GM18502 (cell line): Measurements from ENCODE around the gene TMPRSS7.

ENCODE experiments used
- ATAC-seq: cut with Tn5 transposase; IDR thresholded peaks from one replicate; pipeline ENCODE4 v1.9.1; 2021; ENCODE audit warnings: mild to moderate bottlenecking; ENCODE audit not compliant: unreplicated experiment, poor library complexity

Gene TMPRSS7

DNA sequence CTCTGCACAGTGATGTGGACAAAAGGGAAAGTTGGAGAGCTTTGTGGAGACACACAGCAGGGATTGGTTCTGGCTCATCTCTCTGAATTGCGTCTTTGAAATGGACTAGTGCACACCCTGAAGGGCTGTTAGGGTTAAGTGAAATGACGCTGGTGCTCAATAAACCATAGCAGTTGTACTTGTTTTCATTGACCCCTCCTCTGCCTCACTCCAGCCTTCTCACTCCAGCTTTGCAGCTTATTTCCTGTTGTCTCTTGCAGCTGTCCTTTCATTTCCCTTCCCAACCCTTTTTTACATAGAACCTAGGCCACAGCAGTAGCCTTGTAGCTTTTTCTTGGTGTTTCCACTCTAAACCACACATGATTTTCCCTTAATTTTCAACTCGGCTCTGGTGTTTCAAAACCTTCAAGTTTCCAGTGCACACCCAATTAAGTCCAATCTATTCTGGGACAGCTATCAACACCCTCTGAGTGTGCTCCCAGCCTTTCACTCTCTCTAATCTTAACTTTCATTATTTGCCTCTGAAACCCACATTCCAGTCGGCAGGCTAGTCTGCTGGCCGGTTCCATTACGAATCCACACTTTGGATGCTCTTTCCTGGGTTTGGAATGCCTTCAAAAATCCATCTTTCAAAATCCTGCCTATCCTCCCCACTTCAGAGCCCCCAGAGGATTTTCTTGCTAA, 58.1 kb downstream of the TMPRSS7 start:
- peak; percentile 42 for ATAC-seq

DNA sequence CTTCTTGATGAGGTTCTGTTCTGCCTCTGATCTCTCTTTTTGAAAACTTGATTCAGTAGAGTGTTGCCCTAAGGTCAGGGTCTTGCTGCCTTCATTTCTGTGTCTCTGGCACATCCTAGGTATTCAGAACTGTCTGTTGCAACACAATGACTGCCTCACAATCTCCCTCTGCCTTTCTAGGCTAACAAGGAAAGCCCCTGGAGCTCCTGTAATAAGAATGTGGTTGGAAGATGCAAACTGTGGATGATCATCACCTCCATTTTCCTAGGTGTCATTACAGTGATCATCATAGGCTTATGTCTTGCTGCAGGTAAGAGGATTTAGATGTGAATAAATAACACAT, 58.6 kb downstream of the TMPRSS7 start:
- no peak for ATAC-seq

GRCh38 chr3:112095731-112096130, 61.2 kb downstream of the TMPRSS7 start:
- no peak for ATAC-seq

GRCh38 chr3:112096176-112096575, 61.6 kb downstream of the TMPRSS7 start:
- ATAC-seq, result no peak

DNA sequence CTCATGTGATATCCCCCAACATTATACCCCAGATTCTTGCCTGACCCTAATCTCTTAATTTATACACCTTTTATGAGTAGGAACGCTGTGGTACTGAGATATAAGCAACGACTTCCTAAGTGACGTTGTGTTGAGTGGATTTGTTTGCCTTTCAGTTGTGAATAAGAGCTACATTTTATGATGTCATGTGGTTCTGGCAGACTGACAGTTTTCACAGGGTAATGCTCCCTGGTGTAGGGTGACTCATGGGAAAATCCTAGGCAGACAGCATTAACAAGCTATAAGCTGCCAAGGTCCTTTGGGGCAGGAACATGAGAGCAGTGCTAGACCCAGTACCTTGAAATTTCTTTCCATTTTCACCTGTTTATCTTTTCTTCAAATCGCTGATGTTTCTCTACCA, 62.8 kb downstream of the TMPRSS7 start:
- ATAC-seq, result peak; percentile 65

GRCh38 chr3:112101916-112102315, 67.4 kb downstream of the TMPRSS7 start:
- ATAC-seq, result no peak

- ATAC-seq, result no peak
Measured at GRCh38 chr3:112104774-112105173, 70.2 kb downstream of the TMPRSS7 start.

DNA sequence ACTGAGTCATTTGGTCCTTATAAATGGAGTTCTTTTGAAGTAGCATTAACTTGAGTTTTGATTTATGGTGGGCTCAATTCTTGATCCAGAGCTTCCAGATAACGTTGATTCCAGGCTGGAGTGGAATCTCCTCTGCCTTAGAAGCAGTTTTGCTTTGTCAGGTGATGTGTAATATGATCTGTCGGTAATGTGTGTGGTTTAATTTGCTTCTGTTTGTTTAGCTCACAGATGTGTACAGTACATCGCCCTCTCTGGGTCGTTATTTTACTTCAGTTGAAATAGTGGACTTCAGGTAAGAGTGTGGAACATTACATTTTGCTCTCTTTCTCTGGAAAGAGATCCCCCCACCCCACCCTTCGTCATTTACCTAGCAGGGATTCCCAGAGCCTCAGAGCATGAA, 74.8 kb downstream of the TMPRSS7 start:
- ATAC-seq, result no peak

GRCh38 chr3:112111785-112112402, 77.4 kb downstream of the TMPRSS7 start:
- ATAC-seq, result peak; percentile 56

DNA sequence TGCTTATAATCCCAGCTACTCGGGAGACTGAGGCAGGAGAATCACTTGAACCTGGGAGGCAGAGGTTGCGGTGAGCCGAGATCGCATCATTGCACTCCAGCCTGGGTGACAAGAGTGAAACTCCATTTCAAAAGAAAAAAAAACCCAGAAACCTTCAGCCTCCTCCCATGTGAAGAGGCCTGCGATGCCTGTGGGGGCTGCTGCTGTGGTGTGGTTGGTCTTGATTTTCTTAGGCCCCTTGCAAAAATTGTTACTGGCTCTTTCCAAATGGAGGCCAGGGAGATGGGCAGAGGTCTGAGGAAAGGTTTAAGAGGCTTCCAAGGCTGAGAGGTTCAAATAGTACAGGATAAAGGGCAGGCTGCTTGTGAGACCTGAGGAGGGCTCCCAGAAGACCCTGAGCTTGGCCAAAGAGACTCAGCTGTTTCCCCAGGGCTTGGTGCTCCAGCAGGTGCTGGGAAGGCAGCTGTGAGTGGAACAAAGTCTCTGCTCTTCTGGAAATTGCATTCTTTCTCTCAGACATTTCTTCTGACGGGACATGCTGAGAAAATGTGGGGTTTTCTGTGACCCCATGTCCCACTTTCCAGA, 80.1 kb downstream of the TMPRSS7 start:
- ATAC-seq, result no peak

GRCh38 chr3:112115161-112115739, 80.7 kb downstream of the TMPRSS7 start:
- ATAC-seq, result peak; percentile 42

DNA sequence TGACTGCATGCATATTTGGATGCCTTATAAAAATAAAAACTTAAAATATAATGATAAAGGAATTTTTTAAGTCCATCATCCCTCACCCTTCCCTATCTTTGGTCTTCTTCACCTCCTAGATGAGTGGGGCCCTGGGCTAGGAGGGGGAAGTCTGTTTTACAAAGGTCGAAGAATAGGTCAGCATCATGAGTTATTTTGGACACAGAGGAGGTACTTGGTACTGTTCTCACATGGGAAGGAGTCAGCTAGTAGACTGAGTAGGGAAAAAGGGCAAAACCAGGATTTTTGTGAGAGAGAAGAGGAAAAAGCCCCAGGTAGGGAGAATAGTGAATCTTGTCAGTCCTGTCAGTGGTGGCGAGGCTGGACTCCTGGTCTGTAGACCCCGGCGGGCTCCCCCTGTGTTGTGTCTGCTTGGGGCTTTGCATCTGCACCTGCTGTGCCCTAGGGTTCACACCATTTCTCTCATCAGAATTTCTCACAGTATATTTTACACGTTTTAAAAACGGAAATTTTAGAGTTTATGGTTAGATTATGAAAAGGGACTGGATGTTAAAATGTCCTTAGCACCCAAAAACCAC, 81.4 kb downstream of the TMPRSS7 start:
- no peak for ATAC-seq

GRCh38 chr3:112116748-112117186, 82.2 kb downstream of the TMPRSS7 start:
- no peak for ATAC-seq

- no peak for ATAC-seq
Measured at GRCh38 chr3:112117415-112117814, 82.9 kb downstream of the TMPRSS7 start.

DNA sequence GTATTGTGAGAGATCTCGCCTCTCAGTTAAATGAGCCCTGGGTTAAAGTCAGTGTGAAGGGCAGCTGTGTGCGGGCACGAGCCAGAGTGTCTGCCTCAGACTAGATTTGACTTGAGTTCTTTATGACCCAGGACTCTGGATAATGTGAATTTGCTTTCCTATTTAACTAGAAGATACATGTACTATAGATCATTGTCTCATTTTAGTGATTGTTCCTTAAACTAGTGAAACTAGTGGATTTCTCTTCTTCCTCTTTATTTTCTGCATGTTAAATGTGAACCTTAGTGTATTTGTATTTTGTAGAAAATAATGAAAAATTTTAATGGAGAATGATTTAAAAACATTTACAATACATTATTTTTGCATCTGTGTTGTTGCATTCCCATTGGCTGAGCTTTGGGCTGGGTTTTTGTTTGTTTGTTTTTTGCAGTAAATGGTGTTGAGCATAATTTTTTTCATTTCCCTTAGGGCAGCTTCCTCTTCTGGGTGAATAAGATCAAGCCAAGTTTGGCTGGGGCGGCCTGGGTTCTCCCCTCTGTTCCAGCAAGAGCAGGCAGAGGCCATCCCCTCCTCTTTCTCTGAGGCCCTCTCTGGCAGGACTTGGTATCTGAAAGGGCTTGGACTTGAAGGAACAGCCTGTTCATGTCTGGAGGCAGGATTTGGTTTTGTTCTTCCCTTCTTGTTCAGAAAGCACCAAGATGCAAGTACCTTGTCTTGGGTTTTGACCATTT, 83.5 kb downstream of the TMPRSS7 start:
- no peak for ATAC-seq

DNA sequence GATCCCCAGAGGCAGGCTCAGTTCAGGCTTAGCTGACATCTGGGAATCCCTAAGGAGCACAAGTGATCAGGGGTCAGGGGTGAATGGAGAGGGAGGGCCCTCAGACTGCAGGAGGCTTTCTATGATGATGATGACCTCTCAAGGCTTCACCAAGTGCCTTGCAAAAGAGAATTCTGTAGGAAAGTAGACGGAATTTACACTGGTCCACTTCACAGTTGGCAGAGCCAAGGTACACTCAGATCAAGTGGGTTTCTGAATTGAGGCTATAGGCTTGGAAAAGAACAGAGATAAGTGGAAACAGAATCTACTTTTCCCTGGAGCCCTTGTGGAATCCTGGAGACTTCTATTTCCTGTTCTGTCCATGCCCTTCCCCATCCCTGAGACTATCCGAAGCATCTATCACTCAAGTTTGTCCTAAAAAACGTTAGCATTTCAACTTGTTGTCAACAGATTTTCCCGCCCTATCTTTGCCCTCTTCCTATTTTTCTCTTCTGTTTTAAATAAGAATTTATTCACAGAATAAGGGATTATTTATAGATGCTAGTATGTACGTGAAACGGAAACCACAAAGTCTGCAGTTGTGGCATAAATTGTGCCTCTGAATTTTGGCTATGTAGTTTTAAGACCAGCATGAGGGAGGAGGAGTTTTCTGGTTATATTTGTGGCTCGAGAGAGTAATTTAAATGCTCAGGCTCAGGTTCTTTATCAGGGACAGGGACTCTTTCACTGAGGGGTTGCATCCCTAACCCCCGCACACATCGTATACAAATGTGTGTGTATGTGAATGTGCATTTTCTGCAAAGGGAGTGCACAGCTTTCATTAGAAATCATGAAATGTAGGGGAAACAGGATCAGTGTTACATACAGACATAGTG, 85.7 kb downstream of the TMPRSS7 start:
- ATAC-seq, result no peak

- no peak for ATAC-seq
Measured at GRCh38 chr3:112121577-112122547, 87.3 kb downstream of the TMPRSS7 start.

- no peak for ATAC-seq
Measured at GRCh38 chr3:112122870-112123269, 88.3 kb downstream of the TMPRSS7 start.
